Measurements from ENCODE around the gene LARGE2. TPM values are rescaled to one million over a fixed set of nuclear protein-coding genes. Genes with fewer than 3 reads are reported as not detected.

Gene LARGE2
- total RNA-seq, 1 donor from 2014 or later: 39.4 TPM

GRCh38 chr11:45926536-45927331, 4.3 kb downstream of the LARGE2 start:
- DNase-seq (ENCODE audit: low spot score, unreplicated experiment): no peak
- peaks cover 5% of the 10 kb centered on the region for H3K4me1 Mint-ChIP-seq (ENCODE audit: low read depth)

GRCh38 chr11:45927332-45927683, 4.9 kb downstream of the LARGE2 start:
- Mint-ChIP-seq H3K27me3 (peaks cover 8% of the 10 kb centered on the region), H3K36me3 (ENCODE audit: insufficient read depth) (peaks cover 9% of the 10 kb centered on the region), H3K4me1 (ENCODE audit: low read depth) (peaks cover 4% of the 10 kb centered on the region), H3K9me3 (ENCODE audit: low read depth) (no peaks in the 10 kb centered on the region), H3K27ac (peak overlapping the region; percentile 89), H3K4me3 (ENCODE audit: low read depth) (no peak overlapping the region)
- no peak for TF ChIP-seq CTCF (IDR thresholded peaks at IDR 0.05; ENCODE audit: unreplicated experiment)
- DNase-seq (ENCODE audit: low spot score, unreplicated experiment): no peak

More at GRCh38 chr11:45926536-45927331, 4.3 kb downstream of the LARGE2 start:
- Mint-ChIP-seq H3K9me3 (ENCODE audit: low read depth) (no peaks in the 10 kb centered on the region), H3K36me3 (ENCODE audit: insufficient read depth) (peaks cover 8% of the 10 kb centered on the region), H3K27ac (peak overlapping the region; percentile 80), H3K27me3 (peaks cover 8% of the 10 kb centered on the region), H3K4me3 (ENCODE audit: low read depth) (no peak overlapping the region)
- no peak for TF ChIP-seq CTCF (IDR thresholded peaks at IDR 0.05; ENCODE audit: unreplicated experiment)

- peak overlapping the region; percentile 89 for H3K27ac Mint-ChIP-seq
- TF ChIP-seq CTCF (IDR thresholded peaks at IDR 0.05; ENCODE audit: unreplicated experiment): no peak
- H3K9me3 Mint-ChIP-seq (ENCODE audit: low read depth): no peaks in the 10 kb centered on the region
- DNase-seq (ENCODE audit: low spot score, unreplicated experiment): no peak
- no peak overlapping the region for H3K4me3 Mint-ChIP-seq (ENCODE audit: low read depth)
- peaks cover 4% of the 10 kb centered on the region for H3K4me1 Mint-ChIP-seq (ENCODE audit: low read depth)
- H3K36me3 Mint-ChIP-seq (ENCODE audit: insufficient read depth): peaks cover 11% of the 10 kb centered on the region
- peaks cover 8% of the 10 kb centered on the region for H3K27me3 Mint-ChIP-seq
Observed at GRCh38 chr11:45927684-45928413, 5.4 kb downstream of the LARGE2 start.

GRCh38 chr11:45928535-45929215, 6.2 kb downstream of the LARGE2 start:
- H3K27me3 Mint-ChIP-seq: peaks cover 5% of the 10 kb centered on the region
- no peak for TF ChIP-seq CTCF (IDR thresholded peaks at IDR 0.05; ENCODE audit: unreplicated experiment)
- peak overlapping the region; percentile 80 for H3K27ac Mint-ChIP-seq
- H3K4me3 Mint-ChIP-seq (ENCODE audit: low read depth): no peak overlapping the region
- DNase-seq (ENCODE audit: low spot score, unreplicated experiment): no peak
- peaks cover 7% of the 10 kb centered on the region for H3K4me1 Mint-ChIP-seq (ENCODE audit: low read depth)
- no peaks in the 10 kb centered on the region for H3K9me3 Mint-ChIP-seq (ENCODE audit: low read depth)
- peaks cover 12% of the 10 kb centered on the region for H3K36me3 Mint-ChIP-seq (ENCODE audit: insufficient read depth)

GRCh38 chr11:45929486-45930030, 7.1 kb downstream of the LARGE2 start:
- H3K27me3 Mint-ChIP-seq: no peaks in the 10 kb centered on the region
- H3K27ac Mint-ChIP-seq: no peak overlapping the region
- no peak for TF ChIP-seq CTCF (IDR thresholded peaks at IDR 0.05; ENCODE audit: unreplicated experiment)
- no peak for DNase-seq (ENCODE audit: low spot score, unreplicated experiment)
- no peaks in the 10 kb centered on the region for H3K9me3 Mint-ChIP-seq (ENCODE audit: low read depth)
- no peak overlapping the region for H3K4me3 Mint-ChIP-seq (ENCODE audit: low read depth)
- peaks cover 13% of the 10 kb centered on the region for H3K4me1 Mint-ChIP-seq (ENCODE audit: low read depth)
- peaks cover 12% of the 10 kb centered on the region for H3K36me3 Mint-ChIP-seq (ENCODE audit: insufficient read depth)

All from progenitor cell of endocrine pancreas (in vitro differentiated cells).